Measurements from ENCODE around the gene KYNU.
"Not testable (repeated sequence)": the region's sequence is repeated elsewhere in the genome, so short reads cannot be mapped to it uniquely, and the experiment has no call there.

Gene KYNU

DNA sequence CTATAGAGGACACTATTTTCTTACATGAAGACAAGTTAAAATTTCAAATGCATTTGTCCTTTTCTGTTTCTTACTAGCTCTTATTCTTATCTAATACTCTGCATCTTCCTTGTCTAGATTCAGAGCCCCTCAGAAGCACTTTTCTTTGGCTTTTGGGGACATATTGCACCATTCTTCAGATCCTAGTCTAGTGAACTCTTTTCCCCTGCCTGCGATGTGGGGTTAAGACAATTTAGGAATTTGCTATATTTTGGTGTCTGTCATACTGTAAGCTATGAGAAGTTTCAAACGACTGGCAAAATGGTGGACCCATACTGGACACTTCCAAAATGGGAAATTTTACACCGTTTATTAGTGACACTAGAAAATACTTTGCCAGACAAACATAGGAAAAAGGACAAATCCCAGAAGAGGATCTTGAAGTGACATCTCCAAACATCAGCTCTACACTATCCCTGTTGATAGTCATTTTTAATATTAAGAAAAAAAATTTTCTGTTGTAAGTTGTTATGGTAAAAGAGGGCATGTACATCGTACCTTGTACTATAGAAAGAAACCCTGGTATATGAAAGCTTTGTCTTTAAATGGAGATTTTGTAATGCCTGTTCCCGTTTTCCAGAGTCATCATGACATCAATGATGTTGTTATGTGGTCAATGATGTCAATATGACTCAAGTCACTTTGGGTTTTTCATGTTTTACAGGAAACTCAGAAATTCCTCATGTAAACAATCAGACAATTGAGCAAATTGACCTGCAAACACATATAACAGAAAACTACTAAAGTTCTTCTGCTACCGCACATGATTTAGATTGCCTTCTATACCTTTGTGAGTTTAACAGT, 4.4 kb upstream of the KYNU start:
- no peak for DNase-seq

DNA sequence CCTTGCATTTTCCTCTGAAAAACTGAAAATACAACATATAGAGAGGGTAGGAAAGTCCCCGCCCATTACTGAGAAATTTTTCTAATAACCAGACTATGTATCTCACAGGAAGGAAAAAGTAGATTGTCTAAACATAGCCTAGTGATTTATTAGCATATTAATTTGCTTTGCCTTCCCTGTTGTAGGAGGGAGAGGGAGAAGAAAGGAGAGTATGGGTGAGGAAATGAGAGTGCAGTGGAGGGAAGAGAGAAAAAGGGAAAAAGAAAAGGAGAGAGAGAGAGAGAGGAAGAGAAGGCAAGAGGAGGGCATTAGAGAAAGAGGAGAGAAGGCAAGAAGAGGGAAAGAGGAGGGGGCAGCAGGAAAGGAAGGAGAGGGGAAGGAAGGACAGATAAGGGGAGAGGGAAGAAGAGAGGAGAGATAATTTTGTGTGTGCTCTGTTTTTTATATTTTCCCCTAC, 3.6 kb upstream of the KYNU start:
- no peak for DNase-seq

DNA sequence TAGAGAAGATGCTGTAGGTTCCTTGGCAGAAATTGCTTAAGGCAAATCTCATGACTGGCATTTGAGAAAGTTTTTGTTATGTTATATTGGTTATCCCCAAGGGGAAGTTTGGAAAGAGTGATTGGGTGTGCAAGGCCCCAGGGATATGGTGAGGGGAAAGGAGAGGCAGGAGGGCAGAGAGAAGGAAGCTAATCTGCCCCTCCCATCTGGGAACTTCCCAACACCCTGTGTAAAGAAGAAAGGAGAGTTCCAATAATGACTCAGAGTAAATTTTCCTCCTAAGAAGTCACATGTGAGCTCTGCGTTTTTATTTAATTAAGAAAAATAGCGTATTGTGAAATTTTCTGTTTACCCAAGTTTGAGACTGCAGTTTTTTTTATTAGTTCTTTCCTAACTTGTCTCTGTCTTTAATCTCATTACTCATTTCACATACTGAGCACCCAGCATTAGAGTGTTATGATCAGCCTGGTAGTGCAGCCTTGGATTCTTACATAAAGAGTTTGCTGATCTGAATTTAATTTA, 3.1 kb upstream of the KYNU start:
- no peak for DNase-seq

DNA sequence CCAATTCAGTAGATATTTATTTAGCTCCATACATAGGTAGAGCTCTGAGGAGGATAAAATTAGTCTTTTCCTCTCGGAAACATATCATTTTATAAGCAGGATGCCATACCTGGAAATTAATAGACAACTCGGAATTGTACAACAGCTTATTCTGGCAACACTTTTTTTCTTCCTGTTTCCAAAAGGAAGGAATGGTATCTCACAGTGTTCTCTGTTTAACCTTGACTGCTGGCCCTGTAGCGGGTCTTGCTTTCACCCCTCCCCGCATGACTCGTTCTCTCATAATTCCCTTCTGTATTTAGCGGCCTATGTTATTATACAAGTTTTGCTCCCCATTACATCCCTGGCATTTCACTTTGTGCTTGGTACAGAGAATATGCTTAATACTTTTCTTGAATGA, 2.5 kb upstream of the KYNU start:
- no peak for DNase-seq

DNA sequence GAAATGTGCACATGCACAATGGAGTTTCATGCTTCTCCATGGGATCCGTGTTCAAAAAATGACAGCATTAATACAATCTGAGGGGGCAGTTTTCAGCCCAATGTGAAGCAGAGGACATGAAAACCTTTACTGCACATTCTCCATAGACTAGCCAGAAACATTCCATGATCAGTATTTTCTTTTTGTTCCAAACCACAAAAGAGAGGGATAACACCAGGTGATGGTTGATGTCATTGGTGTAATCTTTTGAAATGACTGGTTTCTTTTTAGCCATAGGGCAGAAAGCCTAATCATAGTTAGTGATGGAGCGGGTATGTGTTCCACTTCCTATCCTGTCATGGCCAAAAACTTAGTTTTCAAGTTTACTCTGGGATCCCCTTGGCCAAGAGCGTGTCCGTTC, 1.8 kb upstream of the KYNU start:
- no peak for DNase-seq

DNA sequence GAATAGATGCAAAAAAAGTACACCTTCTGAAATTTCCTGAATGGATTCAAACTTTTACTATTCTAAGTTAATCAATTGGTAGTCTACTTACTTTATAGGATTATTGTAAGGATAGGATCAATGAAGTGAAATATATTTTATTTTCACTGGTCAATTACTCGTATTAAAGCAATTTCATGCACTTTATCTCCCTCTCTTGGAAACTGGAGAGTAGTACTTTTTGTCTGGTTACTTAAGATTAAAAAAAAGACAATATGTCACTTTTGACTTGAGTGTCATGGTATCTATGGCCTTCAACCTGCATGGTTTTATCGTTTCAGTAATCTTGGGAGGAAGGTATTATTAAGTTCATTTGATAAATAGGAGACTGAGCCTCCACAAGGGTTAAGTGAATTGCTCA, 1.0 kb upstream of the KYNU start:
- no peak for DNase-seq

DNA sequence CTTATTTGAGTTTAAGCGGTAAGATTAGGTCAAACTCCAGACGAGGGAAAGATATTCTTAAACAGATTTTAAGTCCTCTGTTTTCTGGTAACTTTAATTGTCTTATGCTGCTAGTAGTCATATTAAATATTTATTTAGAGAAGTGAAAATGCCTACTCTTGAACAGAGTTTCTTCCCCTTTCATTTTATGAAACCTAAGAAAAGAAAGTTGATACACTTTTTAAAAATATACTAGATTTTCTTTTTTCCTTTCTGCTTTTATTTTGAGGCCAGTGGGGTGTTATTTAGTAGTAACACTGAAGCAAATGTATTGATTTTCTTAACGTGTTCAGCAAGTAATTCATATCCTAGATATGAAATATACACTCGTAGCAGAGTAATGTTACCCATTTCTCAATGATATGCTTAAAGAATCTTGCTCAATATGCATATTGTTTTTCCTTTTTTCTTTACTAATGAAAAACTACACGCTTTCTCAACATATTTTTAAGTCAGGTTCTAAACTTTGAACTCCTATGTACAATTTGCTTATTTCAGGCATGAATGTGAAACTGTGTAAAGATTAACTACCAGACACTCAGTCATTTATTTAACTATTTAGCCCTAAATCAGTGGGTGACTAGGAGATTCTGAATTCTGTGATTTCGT, 691 bp downstream of the KYNU start:
- DNase-seq = no peak

DNA sequence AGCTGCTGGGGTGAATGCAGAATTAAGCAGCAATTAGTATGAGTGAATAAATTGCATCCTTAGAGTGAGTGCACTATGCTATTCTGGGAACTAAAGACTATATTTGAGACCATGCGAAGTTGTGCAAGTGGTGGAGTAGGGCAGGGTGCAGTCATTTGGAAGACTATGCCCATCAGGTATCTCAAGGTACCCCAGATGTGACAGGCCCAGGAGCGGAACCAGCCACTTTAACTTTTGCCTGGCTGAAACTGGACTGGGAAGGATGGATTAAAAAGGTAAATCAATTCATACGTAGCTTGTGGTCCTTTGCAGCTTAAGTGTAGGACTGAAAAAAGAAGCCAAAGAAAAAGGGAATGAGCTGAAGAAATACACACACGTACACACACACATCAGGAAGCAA, 1.7 kb downstream of the KYNU start:
- DNase-seq = no peak

DNA sequence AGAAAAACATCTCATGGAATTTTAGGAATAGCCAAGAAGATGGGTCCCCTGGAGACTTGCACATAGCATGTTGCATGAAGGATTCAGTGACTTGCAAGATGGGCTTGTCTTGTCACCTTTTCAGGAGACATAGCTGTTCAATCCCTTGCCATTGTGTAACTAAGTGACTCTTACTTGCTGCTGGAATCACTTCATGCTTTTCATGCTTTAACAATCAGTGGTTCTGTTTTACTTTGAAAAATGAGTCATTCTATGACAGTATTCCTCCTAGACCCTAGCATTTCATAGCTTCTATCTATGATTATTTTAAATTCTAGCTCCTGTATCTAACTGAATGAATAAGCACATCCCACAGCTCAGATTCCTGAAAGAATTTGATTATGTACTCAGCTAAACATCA, 2.8 kb downstream of the KYNU start:
- DNase-seq = no peak

DNA sequence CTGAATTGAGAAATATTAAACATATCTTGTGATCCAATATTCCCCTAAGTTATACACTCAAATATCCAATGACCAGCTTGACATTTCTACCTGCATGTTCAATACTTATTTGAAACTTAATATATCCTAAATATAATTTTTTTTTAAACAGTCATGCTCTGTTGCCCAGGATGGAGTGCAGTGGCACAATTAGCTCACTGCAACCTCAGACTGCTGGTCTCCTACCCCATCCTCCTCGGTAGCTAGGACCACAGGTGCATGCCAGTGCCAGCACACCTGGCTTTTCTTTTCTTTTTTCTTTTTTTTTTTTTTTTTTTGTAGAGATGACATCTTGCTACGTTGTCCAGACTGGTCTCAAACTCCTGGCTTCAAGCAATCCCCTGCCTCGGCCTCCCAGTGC, 4.2 kb downstream of the KYNU start:
- DNase-seq = no peak

DNA sequence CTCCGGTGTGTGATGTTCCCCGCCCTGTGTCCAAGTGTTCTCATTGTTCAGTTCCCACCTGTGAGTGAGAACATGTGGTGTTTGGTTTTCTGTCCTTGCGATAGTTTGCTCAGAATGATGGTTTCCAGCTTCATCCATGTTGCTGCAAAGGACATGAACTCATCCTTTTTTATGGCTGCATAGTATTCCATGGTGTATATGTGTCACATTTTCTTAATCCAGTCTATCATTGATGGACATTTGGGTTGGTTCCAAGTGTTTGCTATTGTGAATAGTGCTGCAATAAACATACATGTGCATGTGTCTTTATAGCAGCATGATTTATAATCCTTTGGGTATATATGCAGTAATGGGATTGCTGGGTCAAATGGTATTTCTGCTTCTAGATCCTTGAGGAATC, 5.0 kb downstream of the KYNU start:
- DNase-seq = not testable (repeated sequence)

DNA sequence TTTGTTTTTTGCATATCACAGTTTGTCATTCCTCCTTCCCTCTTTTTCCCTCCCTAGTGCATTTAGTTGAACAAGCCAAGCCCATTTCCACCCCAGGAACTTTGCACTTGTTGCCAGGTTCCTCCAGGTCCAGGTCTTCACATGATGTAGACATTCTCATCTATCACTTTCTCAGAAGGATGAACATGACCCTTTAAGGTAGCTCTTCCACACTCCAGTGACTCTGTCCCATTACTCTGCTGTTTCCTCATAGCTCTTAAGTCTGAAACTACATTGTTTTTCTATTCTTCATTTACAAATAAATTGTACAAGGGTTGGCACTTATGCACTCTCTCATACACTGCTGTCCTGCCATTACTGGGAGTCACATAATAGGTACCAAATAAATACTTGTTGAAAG, 6.1 kb downstream of the KYNU start:
- no peak for DNase-seq

DNA sequence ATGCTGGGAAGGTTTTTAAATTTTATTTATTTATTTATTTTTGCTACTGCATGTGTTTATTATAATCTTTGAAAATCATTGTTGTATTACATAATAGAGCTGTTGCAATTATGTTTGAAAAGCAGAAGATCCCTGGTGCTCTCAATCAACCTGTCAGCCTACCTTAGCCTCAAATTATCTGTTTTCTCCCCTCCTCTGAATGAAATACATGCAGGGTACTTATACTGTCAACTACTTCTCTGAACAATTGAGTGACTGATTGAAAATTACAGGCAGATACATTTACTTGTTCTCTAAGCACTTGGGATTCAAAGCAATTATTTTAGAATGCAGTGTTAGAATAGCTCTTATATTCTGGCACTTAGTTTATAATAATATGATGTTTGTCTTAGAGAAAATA, 8.1 kb downstream of the KYNU start:
- no peak for DNase-seq

DNA sequence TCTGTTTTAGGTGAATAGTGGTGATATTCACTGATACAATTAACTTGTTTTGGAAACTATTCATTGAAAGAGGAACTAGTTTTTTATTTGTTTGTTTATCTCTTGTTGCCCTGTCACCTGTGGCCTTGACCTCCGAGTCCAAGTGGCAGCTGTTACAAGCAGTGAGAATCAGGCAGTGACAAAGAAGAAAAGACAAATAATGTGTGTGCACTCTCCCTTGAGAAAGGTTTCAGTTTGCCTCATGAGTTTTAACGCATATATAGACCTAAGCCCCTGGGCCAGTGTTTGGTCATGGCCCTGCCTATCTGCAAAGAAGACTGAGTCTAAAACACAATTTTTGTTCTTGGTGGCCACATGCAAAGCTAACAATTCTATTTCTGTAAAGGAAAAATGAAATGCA, 15.3 kb downstream of the KYNU start:
- no peak for DNase-seq

DNA sequence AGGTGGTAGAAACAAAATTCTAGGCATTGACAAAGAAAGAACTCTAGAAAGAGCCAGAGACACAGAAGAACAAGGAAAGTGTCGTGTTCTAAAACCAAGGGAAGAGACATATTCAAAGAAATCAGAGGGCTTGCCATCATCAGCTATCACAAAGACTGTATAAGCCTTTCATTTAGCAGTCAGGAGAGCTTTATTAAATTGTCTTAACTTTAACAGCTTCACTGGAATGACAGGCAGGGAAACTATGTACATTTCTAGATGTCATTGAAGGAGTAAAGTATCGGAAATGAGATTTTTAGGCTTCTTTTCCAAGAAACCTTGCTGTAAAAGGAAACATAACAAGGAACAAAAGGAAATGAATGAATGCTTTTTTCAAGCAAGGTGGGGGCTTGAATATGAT, 15.8 kb downstream of the KYNU start:
- DNase-seq = no peak

DNA sequence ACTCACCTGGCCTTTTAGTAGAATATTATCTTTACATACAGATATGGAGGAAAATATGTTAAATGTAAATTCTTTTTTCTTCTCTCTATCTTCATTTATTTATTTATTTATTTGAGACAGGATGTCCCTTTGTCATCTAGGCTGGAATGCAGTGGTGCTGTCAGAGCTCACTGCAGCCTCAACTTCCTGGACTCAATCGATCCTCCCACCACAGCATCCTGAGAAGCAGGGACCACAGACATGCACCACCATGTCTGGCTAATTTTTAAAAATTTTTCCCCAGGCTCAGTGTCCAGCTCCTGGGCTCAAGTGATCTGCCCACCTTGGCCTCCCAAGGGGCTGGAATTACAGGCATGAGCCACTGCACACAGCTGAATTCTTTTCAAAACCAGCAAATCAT, 20.3 kb downstream of the KYNU start:
- no peak for DNase-seq

DNA sequence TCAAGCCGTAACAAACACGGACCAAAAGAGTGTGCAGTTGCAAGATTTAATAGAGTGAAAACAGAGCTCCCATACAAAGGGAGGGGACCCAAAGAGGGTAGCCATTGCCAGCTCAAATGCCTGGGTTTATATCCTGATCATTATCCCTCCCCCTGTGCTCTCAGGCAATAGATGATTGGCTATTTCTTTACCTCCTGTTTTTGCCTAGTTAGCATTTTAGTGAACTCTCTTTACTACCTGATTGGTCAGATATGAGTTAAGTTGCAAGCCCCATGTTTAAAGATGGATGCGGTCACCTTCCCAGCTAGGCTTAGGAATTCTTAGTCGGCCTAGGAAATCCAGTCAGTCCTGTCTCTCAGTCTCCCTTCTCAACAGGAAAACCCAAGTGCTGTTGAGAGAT, 22.9 kb downstream of the KYNU start:
- not testable (repeated sequence) for DNase-seq

DNA sequence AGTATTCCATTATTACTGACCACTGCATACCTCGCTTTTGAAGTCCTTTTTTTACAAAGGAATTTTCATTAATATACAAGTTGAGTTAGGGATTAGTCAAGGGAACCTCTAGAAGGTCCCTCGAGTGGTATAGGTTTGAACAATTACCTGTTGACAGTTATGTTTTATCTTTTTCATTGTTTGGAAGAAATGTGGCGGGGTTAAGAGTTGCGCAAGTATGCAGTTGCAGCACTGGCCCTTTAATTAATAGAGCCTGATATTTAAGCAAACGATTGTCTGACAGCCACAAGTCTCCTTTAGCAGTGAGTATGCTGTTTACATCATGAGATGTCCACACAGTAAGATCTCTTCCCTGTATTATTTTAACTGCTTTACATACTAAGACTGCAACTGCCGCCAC, 24.3 kb downstream of the KYNU start:
- DNase-seq = no peak

DNA sequence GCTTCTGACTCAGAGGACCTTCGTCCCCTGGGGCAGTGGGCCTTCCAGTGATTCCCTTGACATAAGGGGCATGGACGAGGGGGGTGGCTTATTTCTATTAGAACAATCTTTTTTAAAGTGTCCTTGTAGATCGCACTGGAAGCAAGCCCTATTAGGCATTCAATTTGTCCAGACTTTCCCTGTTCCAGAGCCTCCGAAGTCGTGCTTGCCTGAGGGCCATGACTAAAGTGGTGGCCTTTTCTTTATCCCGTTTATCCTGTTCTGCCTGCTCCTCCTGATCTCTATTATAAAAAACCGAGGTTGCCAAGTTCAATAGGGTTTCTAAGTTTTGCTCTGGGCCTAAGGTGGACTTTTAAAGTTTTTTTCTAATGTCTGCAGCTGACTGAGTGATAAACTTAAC, 26.3 kb downstream of the KYNU start:
- DNase-seq = not testable (repeated sequence)

DNA sequence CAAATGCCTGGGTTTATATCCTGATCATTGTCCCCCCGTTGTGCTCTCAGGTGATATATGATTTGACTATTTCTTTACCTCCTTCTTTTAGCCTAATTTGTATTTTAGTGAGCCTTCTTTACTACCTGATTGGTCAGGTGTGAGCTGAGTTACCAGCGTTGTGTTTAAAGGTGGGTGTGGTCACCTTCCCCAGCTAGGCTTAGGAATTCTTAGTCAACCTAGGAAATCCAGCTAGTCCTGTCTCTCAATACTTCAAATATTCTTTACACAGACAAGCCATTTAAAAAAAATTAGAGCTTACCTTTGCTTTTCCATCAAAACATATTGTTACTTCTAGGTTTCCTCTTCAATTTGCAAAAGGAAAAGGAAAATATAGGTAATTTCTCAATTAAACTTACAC, 30.2 kb downstream of the KYNU start:
- no peak for DNase-seq

DNA sequence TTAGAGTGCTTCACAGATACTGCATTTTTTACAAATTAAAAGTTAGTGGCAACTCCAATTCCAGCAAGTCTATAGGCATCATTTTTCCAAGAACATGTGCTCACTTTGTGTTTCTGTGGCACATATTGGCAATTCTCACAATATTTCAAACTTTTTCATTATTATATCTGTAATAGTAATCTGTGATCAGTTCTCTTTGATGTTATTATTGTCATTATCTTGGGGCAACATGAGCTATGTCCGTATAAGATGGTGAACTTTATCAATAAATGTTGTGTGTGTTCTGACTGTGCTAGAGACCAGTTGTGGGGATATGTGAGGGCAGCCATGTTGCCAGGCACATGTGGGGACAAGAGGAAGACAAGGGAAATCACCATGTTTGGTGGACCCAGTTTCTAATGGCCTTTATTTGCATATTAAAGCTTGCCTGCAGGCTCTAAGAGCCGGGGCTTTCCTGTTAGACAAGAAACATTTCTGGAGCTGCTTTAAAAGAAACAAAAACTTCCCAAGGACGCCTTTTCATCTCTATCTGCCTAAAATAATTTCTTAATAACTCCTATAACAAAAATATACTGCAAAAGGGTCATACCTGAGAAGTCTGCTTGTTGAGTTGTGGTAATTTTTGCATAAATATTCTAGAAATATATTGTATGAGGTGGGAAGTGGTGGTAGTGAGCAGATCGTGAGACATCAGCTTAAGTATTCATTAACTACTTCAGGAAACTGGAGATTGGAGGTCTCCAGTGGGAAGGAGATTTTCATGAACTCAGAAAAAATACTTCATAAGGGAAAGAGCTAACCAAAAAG, 37.2 kb downstream of the KYNU start:
- no peak for DNase-seq

DNA sequence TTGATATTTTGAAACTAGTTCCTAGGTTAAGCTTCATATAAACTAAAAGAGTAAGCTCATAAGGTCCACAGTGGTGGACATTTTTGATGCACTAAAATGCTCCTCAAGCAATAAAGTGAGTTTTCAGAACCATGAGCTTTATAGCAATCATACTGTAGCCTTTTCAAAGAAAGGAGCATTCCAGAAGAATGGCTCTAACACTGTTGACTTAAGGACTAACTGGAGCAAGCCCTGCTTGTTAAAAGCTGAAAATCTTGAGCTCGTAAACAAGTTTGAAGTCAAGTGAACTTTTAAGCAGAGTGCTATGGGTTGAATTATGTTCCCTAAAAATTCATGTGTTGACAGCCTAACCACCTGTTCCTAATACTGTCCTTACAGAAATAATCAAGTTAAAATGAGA, 38.0 kb downstream of the KYNU start:
- DNase-seq = no peak

DNA sequence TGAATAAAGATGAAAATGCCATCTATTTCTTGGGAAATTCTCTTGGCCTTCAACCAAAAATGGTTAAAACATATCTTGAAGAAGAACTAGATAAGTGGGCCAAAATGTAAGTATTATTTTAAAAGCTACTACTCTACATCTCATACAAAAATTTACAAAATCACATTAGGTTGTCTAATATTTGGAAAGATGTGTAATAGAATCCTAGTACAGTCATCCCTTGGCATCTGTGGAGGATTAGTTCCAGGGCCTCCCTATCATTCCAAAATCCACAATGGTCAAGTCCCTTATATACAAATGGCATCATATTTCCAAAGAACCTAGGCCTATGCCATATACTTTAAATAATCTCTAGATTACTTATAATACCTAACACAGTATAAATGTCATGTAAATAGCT, 41.2 kb downstream of the KYNU start:
- DNase-seq = no peak

DNA sequence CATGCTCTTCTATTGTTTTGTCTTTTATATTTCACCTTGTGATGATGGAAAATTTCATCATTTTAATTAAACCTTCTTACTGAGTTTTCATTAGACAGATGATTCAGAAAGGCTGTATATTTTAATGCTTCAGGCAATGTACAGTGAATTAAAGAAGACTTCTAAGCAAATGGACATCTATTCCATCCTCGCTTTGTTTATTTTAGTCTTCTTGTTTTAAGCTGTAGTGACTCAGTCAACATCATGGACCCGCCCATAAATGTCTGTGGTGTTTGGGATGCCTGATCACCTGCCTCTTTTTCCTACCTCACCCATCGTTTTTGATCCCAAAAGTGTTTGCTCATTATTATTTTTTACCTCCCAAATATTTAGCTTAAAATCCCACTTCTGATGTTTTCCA, 43.1 kb downstream of the KYNU start:
- DNase-seq = no peak
